GM21619 (cell line): ENCODE results near the gene CLPTM1L.

ENCODE experiments used
- ATAC-seq: cut with Tn5 transposase; IDR thresholded peaks from one replicate; pipeline ENCODE4 v1.9.1; 2021; ENCODE audit not compliant: unreplicated experiment

Gene CLPTM1L, protein sequence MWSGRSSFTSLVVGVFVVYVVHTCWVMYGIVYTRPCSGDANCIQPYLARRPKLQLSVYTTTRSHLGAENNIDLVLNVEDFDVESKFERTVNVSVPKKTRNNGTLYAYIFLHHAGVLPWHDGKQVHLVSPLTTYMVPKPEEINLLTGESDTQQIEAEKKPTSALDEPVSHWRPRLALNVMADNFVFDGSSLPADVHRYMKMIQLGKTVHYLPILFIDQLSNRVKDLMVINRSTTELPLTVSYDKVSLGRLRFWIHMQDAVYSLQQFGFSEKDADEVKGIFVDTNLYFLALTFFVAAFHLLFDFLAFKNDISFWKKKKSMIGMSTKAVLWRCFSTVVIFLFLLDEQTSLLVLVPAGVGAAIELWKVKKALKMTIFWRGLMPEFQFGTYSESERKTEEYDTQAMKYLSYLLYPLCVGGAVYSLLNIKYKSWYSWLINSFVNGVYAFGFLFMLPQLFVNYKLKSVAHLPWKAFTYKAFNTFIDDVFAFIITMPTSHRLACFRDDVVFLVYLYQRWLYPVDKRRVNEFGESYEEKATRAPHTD

DNA sequence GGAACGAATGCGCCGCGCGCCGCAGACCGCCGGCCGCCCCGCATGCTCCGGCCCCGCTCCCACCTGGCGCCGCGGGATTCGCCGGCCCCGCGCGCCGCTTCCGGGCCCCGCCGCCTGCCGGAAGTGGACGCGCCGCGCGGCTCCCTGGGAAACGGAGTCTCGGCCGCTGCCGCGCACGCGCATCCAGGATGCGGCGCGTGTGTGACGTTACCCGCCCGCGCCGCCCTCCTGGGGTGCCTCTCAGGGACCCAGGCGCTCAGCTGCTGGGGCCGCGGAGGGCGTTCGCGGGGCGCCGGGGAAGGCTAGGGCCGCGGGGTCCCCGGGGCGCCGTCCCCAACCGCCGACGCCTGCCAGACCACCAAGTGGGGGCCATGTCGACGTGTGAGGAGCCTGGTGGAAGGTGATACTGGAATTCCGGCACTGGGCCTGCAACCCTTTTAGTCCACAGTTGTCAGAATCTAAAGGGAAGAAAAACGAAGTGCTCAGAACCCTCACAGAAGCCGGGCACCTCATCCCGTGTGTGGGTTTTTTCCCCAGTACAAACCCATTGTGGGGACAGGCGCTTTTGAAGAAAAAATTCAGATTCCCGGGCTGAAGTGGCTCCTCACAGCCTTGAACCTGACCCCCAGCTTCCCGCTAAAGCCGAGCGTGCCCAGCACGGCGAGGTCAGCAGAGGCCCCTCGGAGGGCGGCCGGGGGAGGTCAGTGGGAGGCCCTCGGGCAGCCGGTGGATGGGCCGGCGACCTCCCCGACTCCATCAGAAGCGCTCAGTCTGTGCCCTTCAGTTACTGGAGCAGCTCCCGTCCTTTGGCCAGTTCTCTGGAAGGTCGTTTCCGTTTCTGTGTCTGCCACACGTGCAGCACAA, at the start of gene CLPTM1L:
Gene CLPTM1L, minus strand, starts transcription at position 125 of the 864 bp plus-strand sequence. CDS start 258 bp downstream, outside the sequence.
- ATAC-seq, result peak; percentile 76

DNA sequence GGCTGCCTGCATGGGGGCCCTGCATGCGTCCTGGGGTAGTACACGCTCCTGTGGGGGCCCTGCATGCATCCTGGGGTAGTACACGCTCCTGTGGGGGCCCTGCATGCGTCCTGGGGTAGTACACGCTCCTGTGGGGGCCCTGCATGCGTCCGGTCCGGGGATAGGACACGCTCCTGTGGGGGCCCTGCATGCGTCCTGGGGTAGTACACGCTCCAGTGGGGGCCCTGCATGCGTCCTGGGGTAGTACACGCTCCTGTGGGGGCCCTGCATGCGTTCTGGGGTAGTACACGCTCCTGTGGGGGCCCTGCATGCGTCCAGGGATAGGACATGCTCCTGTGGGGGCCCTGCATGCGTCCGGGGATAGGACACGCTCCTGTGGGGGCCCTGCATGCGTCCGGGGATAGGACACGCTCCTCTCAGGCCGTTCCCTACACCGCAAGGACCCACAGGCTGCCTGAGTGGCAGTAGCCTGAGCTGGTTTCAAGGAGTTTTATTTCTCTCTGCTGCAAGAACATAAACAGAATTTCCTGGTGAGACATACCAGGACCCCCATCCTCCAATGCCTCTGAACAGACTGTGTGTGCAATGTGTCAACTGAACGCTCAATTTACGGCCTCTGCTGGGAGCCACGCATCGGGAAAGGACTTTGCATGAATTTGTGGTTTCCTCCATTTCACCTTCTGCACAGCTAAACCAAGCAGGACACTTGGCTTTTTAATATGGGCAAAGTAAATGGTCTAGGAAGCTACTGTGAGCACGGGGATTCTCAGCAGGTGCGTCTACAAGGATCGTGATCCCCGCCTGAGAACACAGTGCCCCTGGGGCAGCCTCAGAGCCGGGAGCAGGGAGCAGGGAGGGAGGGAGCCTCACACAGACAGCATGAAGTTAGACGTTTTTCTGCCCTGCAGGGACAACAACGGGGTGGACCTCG, 48.9 kb upstream of the CLPTM1L start:
- no peak for ATAC-seq

DNA sequence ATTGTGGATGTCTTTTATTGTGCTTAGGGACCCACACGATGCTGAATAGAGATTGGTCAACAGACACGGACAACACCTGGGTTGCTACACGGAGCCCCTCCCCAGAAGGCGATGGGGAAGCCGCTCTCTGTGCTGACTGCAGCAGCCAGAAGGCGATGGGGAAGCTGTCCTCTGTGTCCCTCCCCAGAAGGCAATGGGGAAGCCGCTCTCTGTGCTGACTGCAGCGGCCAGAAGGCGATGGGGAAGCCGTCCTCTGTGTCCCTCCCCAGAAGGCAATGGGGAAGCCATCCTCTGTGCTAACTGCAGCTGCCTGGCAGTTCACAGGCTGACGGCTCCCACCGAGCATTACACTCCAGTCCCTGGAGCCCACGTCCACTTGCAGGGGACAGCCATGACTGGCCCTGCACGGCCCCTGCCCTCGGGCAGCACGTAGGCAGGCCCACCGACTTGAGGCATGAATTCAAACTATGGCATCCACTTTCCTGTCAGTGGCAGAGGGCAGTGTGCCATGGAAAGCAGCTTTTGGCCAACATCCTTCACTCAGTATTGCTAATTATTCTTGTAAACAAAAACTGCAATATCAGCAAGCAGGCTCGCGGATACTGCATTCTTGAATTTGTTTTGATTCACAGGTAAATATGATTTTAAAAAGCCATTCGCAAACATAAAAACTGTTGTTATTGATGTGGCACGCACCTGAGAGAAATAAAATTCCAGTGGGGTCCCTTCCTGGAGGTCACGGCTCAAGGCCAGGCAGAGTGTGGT, 48.1 kb upstream of the CLPTM1L start:
- ATAC-seq, result no peak

DNA sequence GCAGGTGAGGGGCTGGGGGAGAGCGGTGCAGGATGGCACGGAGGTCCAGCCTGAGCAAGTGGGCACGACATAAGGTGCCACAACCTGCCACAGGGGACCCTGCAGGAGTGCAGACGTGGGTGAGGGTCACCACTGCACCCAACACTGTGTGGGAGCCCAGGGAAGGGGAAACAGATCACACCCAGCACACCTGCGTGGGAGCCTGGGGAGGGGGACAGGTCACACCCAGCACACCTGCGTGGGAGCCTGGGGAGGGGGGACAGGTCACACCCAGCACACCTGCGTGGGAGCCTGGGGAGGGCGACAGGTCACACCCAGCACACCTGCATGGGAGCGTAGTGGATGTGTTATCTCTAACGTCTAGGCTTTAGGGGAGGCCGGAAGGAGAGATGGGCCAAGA, 47.4 kb upstream of the CLPTM1L start:
- no peak for ATAC-seq

DNA sequence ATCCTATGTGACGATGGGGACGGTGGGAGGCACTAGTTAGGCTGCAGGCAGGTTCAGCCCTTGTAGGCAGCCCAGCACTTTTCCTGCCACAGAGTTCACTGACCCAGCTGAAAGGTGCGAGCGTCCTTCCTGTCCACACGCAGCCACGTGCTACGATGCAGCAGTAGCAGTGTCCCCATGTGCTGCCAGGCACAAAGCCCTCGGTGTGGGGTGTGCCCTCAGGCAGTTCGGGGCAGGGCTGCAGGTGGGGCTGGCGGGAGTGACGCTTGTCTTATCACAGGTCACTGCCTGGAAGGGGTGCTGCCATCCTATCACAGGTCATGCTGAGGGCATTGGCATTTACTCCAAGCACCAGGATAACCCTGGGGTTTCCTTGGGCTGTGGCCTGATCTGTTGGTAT, 46.8 kb upstream of the CLPTM1L start:
- no peak for ATAC-seq

DNA sequence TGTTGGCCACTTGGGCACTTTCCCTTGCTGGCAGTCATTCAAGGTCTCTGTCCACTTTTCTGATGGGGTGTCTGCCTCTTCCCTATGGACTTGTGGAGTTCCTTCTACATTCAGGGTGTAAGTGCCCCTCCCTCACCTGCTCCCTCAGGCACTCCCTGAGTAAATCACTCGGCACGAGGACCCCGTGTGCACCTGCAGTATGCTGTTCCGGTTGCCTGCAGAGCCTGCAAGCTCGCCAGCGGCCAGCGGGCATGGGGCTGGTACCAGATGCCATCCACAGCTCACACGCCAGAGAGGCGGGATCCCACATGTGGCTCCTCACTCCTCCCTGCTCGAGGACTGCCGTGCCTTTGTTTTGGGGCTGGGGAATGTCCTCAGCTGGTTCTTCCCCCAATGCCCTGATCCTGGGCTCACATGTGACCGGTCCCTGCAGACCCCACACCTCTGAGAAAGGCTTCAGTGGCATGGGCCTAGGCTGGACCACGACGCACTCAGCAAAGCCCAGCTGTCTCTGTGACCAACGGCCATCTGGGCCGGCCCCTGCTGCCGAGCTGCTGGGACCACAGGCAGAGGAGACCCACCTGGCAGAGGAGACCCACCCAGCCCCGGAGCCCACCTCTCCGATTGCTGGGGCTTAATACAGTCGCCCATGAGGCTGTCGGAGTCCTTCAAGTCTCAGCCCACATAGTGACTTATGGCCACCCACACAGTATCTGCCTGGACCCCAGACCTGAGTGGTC, 46.1 kb upstream of the CLPTM1L start:
- ATAC-seq, result no peak

DNA sequence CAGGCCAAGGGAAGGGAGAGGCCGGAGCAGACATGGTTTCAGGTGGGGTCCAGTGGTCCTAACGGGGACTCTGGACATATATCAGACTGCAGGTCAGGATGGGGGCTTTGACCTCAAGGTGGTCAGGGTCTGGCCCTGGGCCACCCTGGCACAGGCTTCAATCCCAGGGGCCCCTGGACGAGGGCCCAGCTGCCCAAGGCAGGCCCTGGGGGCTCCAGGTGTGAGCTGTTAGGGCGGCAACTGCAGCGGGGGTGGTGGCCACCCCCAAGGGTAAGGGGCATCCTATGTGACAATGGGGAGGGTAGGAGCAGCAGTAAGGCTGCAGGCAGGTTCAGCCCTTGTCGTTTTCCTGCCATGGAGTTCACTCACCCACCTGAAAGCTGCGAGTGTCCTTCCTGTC, 45.4 kb upstream of the CLPTM1L start:
- no peak for ATAC-seq

DNA sequence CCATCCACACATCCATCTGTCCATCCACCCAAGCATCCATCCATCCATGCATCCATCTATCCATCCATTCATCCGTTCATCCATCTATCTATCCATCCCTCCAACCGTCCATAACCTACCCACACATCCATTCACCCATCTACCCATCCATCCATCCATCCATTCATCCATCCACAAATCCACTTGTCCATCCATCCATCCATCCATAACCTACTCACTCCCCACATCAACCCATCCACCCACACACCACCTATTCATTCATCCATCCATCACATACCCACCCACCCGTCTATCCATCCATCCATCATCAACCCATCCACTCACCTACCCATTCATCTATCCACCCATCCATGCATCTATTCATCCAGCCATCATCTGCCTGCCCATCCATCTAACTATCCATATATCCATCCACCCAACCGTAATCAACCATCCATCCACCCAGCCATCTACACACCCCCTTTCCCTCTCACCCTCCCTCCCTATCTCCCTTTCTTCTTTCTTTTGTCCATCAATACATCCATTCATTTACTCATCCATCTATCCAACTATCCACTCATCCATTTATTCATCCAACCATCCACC, 43.6 kb upstream of the CLPTM1L start:
- no peak for ATAC-seq

DNA sequence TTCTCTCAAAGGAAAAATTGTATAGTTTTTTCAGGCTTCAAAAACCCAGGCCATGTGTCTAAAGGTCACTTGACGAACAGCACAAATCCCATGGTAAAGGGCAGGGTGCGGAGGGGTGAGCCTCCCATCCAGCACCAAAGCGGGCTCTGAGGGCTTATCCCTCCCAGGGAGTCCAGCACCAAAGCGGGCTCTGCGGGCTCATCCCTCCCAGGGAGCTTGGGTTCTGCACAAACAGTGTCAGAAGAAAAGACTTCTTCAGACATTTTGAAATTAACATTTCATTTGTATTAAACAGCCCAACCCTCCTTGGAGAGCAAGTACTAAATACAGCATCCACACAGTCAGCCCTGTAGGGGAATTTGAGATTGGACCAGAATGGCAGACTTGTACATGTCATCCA, 43.0 kb upstream of the CLPTM1L start:
- ATAC-seq, result no peak

DNA sequence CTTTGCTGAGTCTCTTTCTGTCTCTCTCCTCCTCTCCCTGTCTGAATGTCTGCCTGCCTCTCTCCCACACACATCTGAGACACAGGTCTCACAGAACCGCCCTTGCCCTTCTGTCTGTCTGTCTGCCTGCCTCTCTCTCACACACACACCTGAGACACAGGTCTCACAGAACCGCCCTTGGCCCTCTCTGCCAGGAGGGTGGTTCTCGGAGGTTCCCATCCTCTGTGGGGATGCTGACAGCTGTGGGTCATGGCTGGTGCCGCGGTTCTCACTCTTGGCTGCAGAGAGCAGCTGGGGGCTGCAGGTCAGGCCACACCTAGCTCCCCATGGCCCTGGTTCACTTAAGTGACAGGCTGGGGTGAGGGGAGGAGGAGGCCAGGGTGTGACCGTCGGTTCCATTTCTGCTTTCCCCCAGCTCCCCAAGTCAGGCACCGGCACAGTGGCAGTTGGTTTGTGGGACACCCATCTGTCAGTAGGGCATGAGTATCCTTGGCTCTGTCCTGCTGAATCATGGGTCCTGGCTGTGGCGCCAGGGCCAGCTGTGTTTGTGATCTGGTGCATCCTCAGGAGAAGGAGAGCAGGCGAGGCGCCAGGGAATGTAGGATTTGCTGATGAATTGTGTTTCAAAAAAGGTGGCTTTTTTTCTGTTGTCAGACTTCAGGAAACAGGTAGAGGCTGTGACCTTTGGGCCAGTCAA, 42.3 kb upstream of the CLPTM1L start:
- no peak for ATAC-seq

DNA sequence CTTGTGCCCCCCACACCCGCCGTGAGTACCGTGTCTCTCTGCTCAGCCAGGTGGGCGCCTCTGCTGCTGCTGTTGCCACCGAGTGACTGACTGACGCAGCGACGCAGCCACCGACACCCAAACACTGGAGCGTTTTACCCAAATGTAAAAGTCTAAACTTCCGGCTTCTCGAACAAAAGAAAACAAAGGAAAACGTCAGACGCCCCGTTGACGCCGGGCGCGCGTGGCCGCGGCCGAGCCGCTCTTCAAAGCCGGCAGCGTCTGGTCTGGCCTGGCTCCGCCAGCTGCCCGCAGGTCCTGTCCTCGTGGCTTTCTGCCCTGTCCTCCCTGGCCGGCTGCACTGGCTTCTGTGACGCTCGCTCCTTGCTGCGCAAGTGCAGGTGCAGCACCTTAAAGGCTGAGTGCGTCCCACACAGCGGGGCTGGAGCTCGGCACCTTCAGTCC, 41.4 kb upstream of the CLPTM1L start:
- peak; percentile 42 for ATAC-seq

DNA sequence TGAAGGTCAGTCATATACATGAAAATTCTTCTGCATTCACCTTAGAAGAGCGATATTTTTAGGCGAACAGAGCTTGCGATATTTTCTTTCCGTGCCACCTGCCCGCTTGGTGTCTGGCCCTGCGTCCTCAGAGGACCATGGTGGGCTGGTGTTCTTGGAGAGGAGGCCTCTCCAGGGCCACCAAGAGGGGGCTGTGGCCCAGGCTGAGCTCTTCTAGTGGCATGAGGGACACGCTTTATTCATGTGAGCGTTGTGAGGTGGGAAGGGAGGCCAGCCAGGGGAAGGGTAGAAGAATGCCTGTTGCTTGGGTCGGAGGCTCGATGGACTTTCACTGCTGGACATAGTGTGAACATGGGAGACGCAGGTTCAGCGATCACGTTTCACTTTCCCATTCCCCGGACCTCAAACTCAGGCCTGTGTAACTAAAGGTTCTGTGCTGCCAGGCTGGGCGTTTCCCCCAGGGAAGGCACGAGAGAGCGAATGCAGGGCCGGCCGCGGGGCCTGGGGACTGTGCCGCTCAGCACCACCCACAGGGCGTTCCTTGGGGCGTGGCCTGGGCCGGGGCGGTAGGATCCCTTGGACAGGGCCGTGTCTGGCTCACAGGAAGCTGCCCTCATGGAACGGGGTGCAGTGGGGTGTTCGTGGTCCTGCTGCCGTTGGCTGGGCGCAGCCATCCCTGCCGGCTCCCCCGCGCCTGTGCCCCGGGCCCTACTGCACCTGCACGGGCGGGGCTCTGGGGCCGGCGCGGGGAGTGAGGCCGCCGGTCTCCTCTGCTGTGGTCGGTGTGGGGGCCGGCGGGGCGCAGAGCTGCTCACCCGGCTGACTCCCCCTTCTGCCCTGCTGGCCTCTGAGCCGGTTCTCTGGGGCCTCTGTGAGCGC, 40.7 kb upstream of the CLPTM1L start:
- ATAC-seq, result peak; percentile 93

DNA sequence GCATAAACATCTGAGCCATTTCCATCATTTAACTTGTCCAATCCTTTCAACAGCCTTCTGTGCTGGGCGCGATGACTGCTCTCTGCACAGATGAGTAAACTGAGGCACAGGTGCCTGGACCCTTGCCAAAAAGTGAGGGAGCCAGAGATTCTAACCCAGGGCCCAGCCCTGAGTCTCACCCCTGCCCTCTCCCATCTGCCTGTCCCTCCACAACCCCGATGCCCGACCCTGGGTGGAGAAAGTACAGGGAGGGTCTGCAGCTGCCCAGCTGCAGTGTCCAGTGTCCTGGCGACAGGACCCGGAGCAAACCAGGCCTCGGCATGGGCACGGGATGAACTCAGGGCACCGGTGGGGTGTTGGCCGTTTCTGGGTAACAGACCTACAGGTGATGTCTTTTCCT, 39.6 kb upstream of the CLPTM1L start:
- no peak for ATAC-seq

DNA sequence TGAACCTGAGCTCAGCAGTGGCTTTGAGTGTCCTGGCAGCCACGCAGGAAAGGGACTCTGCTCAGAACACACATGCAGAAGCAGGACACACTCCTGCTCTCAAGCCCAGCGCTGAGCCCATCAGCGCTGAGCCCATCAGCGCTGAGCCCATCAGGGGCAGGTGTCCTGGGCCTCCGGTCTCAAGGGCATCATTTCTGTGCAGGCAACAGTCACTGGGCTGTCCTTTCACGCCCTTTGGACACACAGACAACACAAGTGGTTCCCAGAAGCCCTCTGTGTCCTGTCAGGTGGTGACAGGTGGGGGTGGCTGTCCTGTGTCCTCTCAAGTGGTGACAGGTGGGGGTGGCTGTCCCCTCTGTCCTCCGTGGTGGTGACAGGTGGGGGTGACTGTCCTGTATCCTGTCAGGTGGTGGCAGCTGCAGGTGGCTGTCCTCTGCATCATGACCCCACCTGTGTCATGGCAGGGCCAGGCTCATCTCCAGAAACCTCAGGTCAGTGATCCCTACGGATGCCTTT, 39.0 kb upstream of the CLPTM1L start:
- ATAC-seq, result no peak

DNA sequence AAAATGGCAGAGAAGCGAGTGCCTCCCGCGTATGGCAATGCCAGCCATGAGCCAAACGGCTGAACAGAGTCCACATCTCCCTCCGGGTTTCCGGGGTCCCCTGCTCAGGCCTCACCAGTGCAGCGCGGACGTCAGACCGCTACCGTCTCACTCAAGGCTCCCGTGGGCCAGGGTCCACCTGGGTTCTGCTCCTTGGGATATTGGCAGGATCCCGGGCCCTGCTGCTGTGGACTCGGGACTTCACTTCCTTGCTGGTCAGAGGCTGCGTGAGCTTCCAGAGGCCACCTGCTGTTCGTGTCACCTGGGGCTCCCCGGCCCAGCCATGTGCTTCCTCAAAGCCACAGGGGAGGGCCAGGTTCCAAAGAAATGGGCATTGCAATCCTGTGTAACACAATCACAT, 38.4 kb upstream of the CLPTM1L start:
- no peak for ATAC-seq

DNA sequence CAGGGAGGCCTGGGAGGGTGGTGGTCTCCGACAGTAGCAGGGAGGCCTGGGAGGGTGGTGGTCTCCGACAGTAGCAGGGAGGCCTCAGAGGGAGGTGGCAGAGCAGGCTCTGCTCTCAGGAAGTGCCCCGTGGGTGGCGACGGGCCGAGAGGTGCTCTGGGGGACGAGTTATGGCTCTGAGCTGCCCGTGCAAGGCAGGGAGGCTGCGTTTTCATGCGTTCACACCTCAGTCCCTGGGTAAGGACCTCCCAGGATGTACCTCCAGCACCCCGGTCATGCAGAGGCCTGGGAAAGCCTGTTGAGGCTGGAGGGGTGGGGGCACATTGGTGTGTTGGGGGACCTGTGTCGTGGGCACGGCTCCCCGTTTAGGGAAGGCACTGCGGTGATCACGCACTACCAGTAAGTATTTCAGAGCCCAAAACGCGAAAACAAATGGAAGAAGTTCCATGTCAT, 37.4 kb upstream of the CLPTM1L start:
- ATAC-seq, result no peak
